A673 (cell line): ENCODE data around the gene ZC3H15.

ENCODE experiments used
- CTCF ChIP-seq: fragments of 300-800, 200-600 bp; sonication (generic); conservative IDR thresholded peaks from 2 replicates; pipeline ENCODE4 v1.5.1; 2017; ENCODE audit warnings: low read depth, mild to moderate bottlenecking, antibody characterized with exemption, low read length, moderate library complexity, mixed read lengths
- EZH2 ChIP-seq: fragments of 200-600 bp; sonication (generic); IDR thresholded peaks from 2 replicates; pipeline ENCODE4 v1.6.1; 2017; ENCODE audit warnings: borderline replicate concordance, low read depth, mild to moderate bottlenecking, mixed read lengths, antibody characterized with exemption, low read length; ENCODE audit not compliant: poor library complexity, severe bottlenecking

DNA sequence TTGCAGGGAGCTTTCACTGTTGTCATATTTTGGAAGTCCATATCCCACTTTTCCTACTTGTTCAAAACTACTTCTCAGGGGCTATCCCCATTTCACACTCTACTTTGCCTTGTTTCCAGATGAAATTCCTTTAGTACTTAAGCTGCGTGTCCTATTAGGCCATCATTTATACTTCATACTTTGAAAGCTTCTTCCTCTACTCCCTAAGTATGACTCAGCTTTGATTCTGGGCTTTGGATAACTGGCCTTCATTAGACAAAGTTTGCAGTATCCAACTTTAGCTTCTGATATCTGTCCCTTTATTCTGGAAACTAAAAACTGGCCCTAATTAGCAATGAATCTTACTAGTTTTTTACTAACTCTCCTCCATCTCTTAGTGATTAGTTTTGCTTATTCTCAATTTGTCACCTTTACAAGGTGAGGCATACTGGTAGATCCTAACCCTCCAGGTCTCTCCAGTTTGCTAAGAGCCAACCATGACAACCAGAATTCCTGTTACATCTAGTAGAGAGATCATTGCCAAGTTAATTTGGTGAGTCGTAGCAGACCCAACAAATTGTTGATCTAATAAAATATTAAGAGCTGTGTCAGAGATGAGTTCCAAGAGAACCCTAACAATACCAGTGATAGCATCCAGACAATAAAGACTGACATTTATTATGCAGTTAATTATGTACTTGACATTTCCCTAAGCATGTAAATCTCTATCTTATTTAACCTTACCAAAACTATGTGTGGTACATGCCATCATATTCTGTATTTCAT, 72.6 kb downstream of the ZC3H15 start:
- no peak for TF ChIP-seq CTCF
- no peak for TF ChIP-seq EZH2
